ENCODE data around the gene SH3RF3.

SH3RF3 gene

DNA sequence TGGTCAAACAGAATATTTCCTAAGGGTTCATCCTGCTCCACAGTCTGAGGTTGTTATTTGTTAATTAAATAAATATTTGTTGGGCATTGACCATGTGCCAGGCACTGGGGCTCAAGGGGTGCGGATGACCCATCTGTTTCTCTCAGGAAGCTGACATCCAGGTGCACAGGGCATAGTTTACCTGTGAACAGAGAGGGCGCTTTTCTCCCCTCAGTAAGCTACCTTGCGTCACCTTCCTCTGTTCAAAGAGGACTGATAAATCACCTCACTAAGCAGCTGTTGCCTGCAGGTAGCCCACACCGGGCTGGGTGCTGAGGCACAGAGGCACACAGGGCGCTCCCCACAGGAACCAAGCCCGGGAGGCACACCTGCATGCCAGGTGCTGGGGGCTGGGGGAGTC lies 41.6 kb downstream of the SH3RF3 start:
- H3K27ac ChIP-seq (ENCODE audit: low read length, poor library complexity, severe bottlenecking): no peak overlapping the region
- H4K8ac ChIP-seq (ENCODE audit: low read length): peak overlapping the region; percentile 58
- H3K23ac ChIP-seq (ENCODE audit: low read length in 2 of 2): peak overlapping the region in 1 of 2 experiments; percentile 0
- H3K4me1 ChIP-seq (ENCODE audit: control insufficient read depth, insufficient read depth, low read depth, low read length): peaks cover 30% of the 10 kb centered on the region
- no peak overlapping the region for H2BK5ac ChIP-seq (ENCODE audit: low read depth, low read length, poor library complexity, severe bottlenecking)
- peak overlapping the region; percentile 15 to 88 for H3K4ac ChIP-seq (ENCODE audit: low read depth in 1 of 2, low read length in 2 of 2)
- H2BK120ac ChIP-seq (ENCODE audit: low read depth, low read length): peak overlapping the region; percentile 86
- H3K9ac ChIP-seq (ENCODE audit: low read length): peak overlapping the region; percentile 76
- no peak overlapping the region for H3K4me3 ChIP-seq (ENCODE audit: insufficient read depth in 1 of 2, low read depth in 1 of 2, low read length in 2 of 2)
- peak overlapping the region; percentile 95 for H2BK15ac ChIP-seq (ENCODE audit: low read depth, poor library complexity, severe bottlenecking)
- peak overlapping the region; percentile 74 for H2AK5ac ChIP-seq (ENCODE audit: low read length, severe bottlenecking)
- no peaks in the 10 kb centered on the region for H3K36me3 ChIP-seq (ENCODE audit: control insufficient read depth in 1 of 2, insufficient read depth in 2 of 2, low read depth in 1 of 2, low read length in 2 of 2)
- H3K18ac ChIP-seq (ENCODE audit: low read depth in 1 of 2, low read length in 2 of 2): peak overlapping the region; percentile 74 to 96
- no peaks in the 10 kb centered on the region for H3K27me3 ChIP-seq (ENCODE audit: control insufficient read depth in 1 of 2, insufficient read depth in 1 of 2, low read length in 2 of 2)
- peak overlapping the region; percentile 99 for H4K91ac ChIP-seq (ENCODE audit: low read length)
- H2AFZ ChIP-seq (ENCODE audit: low read depth, low read length): no peak overlapping the region
- 92% methylated on average over 6 of the region's 6 CpGs for WGBS
- H2BK12ac ChIP-seq (ENCODE audit: low read length in 2 of 2): peak overlapping the region; percentile 91 to 100
- no peaks in the 10 kb centered on the region for H3K9me3 ChIP-seq (ENCODE audit: control insufficient read depth, low read length)
- peaks cover 36% of the 10 kb centered on the region for H3K79me1 ChIP-seq (replicated peaks; ENCODE audit: low read length, poor library complexity, severe bottlenecking)
- peak overlapping the region in 1 of 2 experiments; percentile 97 for H3K14ac ChIP-seq (ENCODE audit: low read length in 2 of 2)
- DNase-seq: no peak
- H3K4me2 ChIP-seq (ENCODE audit: low read length, poor library complexity, severe bottlenecking): no peak overlapping the region

DNA sequence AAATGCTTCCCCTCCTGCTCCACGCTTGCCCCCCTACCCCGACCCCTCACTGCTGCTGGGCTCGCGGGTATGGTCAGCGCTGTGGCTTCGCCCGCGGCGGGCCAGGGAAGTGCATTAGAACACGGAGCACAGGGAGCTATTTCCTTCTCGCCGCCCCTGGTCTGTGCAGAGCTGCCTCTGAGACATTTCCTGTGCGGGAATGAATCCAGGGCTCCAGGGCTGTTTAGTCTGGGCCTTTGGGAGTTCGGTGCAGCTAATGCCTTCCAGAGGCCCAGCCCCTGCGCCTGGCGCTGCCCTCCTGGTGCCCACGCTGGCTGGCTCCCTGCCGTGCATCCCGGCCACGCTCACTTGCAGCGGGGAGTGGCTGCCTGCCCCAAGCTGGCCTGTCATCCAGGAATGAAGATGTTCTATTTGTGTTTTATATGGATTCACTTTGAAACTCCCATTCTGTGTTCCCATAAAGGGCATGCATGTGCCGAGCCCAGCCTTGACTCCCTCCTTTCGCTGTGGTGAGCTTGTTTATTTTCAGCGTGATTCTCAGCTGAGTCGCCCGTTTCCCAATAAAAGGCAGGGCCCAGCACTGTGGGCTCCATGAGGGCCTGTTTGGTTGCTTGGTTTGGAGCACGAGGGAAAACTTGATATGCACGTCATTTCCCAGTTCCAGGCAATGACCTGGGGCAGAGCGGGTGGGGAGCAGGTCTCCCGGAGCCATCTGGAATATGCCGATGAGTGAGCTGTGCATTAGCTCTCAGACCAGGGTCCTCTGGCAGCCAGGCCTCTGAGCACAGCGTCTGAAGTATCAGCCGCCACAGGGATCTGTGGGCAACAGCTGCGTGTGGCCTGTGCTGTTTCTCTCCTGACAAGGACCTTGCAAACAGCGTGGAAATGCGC lies 42.7 kb downstream of the SH3RF3 start:
- Histone ChIP-seq H3K27me3 (ENCODE audit: control insufficient read depth in 1 of 2, insufficient read depth in 1 of 2, low read length in 2 of 2) (no peaks in the 10 kb centered on the region), H2BK5ac (ENCODE audit: low read depth, low read length, poor library complexity, severe bottlenecking) (no peak overlapping the region), H3K79me1 (replicated peaks; ENCODE audit: low read length, poor library complexity, severe bottlenecking) (peaks cover 37% of the 10 kb centered on the region), H3K4me2 (ENCODE audit: low read length, poor library complexity, severe bottlenecking) (peak overlapping the region; percentile 66), H3K27ac (ENCODE audit: low read length, poor library complexity, severe bottlenecking) (peak overlapping the region; percentile 21), H3K23ac (ENCODE audit: low read length in 2 of 2) (no peak overlapping the region), H3K9ac (ENCODE audit: low read length) (peak overlapping the region; percentile 76), H2AFZ (ENCODE audit: low read depth, low read length) (no peak overlapping the region), H3K18ac (ENCODE audit: low read depth in 1 of 2, low read length in 2 of 2) (peak overlapping the region; percentile 63 to 95), H4K8ac (ENCODE audit: low read length) (peak overlapping the region; percentile 93), H3K4ac (ENCODE audit: low read depth in 1 of 2, low read length in 2 of 2) (peak overlapping the region in 1 of 2 experiments; percentile 62), H2BK12ac (ENCODE audit: low read length in 2 of 2) (peak overlapping the region; percentile 49 to 57), H3K14ac (ENCODE audit: low read length in 2 of 2) (no peak overlapping the region), H3K9me3 (ENCODE audit: control insufficient read depth, low read length) (no peaks in the 10 kb centered on the region), H3K36me3 (ENCODE audit: control insufficient read depth in 1 of 2, insufficient read depth in 2 of 2, low read depth in 1 of 2, low read length in 2 of 2) (no peaks in the 10 kb centered on the region), H2BK120ac (ENCODE audit: low read depth, low read length) (peak overlapping the region; percentile 61), H3K4me3 (ENCODE audit: insufficient read depth in 1 of 2, low read depth in 1 of 2, low read length in 2 of 2) (peak overlapping the region in 1 of 2 experiments; percentile 47), H2AK5ac (ENCODE audit: low read length, severe bottlenecking) (no peak overlapping the region), H2BK15ac (ENCODE audit: low read depth, poor library complexity, severe bottlenecking) (no peak overlapping the region), H4K91ac (ENCODE audit: low read length) (peak overlapping the region; percentile 95), H3K4me1 (ENCODE audit: control insufficient read depth, insufficient read depth, low read depth, low read length) (peaks cover 28% of the 10 kb centered on the region)
- WGBS: 9% methylated on average over 35 of the region's 36 CpGs
- DNase-seq: peak; percentile 100

DNA sequence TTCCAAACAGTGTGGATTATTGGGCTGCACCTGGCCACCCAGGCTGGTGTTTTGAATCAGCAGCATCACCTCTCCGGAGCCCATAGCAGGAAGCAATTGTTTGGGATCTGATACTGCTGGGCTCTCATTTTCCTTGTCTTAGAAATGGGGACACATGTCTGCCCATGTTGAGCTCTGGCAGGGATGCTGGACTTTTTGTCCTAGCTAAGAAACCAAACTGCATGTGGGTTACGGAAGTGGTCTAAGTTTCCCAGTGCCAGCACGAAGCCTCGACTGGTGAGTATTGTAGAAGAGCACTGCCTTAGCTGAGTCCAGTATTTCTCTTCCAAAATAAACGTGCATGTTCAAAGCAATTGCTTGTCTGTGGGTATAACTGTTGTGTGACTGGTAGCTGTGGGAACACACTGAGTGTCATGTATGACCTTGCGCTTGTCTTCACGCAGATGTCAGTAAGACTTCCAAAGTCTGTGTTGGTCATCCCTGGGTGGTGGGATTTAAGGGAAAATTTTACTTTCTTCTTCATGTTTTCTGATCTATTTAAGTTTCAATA lies 43.6 kb downstream of the SH3RF3 start:
- Histone ChIP-seq H3K18ac (ENCODE audit: low read depth in 1 of 2, low read length in 2 of 2) (peak overlapping the region; percentile 85 to 98), H3K9ac (ENCODE audit: low read length) (peak overlapping the region; percentile 76), H3K36me3 (ENCODE audit: control insufficient read depth in 1 of 2, insufficient read depth in 2 of 2, low read depth in 1 of 2, low read length in 2 of 2) (no peaks in the 10 kb centered on the region), H4K8ac (ENCODE audit: low read length) (no peak overlapping the region), H3K9me3 (ENCODE audit: control insufficient read depth, low read length) (no peaks in the 10 kb centered on the region), H2AFZ (ENCODE audit: low read depth, low read length) (no peak overlapping the region), H3K79me1 (replicated peaks; ENCODE audit: low read length, poor library complexity, severe bottlenecking) (peaks cover 42% of the 10 kb centered on the region), H3K23ac (ENCODE audit: low read length in 2 of 2) (no peak overlapping the region), H2BK5ac (ENCODE audit: low read depth, low read length, poor library complexity, severe bottlenecking) (no peak overlapping the region), H2BK15ac (ENCODE audit: low read depth, poor library complexity, severe bottlenecking) (no peak overlapping the region), H2AK5ac (ENCODE audit: low read length, severe bottlenecking) (peak overlapping the region; percentile 37), H3K4me1 (ENCODE audit: control insufficient read depth, insufficient read depth, low read depth, low read length) (peaks cover 28% of the 10 kb centered on the region), H4K91ac (ENCODE audit: low read length) (peak overlapping the region; percentile 60), H2BK120ac (ENCODE audit: low read depth, low read length) (peak overlapping the region; percentile 12), H3K27me3 (ENCODE audit: control insufficient read depth in 1 of 2, insufficient read depth in 1 of 2, low read length in 2 of 2) (no peaks in the 10 kb centered on the region), H3K14ac (ENCODE audit: low read length in 2 of 2) (no peak overlapping the region), H3K4ac (ENCODE audit: low read depth in 1 of 2, low read length in 2 of 2) (peak overlapping the region in 1 of 2 experiments; percentile 62), H3K4me3 (ENCODE audit: insufficient read depth in 1 of 2, low read depth in 1 of 2, low read length in 2 of 2) (no peak overlapping the region), H3K4me2 (ENCODE audit: low read length, poor library complexity, severe bottlenecking) (no peak overlapping the region), H2BK12ac (ENCODE audit: low read length in 2 of 2) (peak overlapping the region; percentile 47 to 62), H3K27ac (ENCODE audit: low read length, poor library complexity, severe bottlenecking) (peak overlapping the region; percentile 4)
- DNase-seq: peak; percentile 65
- WGBS: 88% methylated on average over 6 of the region's 7 CpGs

Data from mesenchymal stem cell (in vitro differentiated cells and primary cell).